Medulla oblongata (tissue), 1 donor: ENCODE results near the gene MYO1C.
"Not testable (repeated sequence)": the region's sequence is repeated elsewhere in the genome, so short reads cannot be mapped to it uniquely, and the experiment has no call there.

ENCODE experiments used
- DNase-seq: peaks from one replicate; pipeline ENCODE4 v3.0.0-alpha.2; 2015; ENCODE audit errors: extremely low spot score

MYO1C gene

GRCh38 chr17:1423456-1424135 is 68.9 kb downstream of the MYO1C start:
- DNase-seq, result no peak

DNA sequence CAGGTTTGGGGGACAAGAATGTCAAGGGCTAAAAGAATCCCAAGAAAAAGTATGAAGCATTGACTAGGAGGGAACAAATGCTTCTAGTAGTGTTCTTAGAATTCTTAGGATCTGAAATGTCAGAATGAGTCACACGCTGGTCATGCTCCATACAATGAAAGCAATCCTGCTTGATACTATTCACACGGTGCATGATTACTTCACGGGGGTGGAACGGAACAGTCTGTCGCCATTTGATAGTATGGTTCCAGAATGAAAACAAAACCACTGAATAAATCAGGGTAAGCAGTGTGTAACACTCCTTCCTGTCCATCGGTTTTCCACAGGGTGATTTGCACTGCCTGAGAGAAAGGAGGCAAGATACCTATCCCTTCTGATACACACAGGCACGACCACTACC is 69.6 kb downstream of the MYO1C start:
- DNase-seq, result no peak

- DNase-seq, result no peak
These were observed 71.0 kb downstream of the MYO1C start for GRCh38 chr17:1421470-1421869.

DNA sequence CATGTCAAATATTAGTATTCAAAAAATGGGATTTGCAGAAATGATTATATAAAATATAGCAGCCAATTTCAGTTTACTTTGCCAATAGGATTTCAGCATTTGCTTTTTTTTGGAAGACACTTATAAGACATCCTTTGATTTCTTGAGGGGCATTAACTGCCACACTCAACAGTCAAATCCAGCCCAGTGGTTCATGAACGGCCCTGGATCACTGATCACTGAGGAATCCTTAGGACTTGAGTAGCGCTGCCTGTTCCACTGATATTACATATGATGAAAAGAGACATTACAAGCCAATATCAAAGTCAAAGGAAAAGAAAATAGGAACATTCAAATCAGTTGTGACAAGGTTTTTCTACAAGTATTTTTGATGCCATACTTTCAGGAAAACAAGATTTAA is 71.5 kb downstream of the MYO1C start:
- DNase-seq, result no peak

DNA sequence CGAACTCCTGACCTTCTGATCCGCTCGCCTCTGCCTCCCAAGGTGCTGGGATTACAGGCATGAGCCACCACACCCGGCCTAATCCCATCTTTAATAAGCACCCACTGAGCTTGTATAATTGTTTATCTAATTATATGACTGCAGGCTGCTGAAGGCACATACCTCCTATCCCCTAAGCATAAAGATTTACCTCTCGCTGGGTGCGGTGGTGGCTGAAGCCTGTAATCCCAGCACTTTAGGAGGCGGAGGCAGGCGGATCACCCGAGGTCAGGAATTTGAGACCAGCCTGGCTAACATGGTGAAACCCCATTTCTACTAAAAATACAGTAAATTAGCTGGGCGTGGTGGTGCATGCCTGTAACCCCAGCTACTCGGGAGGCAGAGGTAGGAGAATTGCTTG is 72.3 kb downstream of the MYO1C start:
- no peak for DNase-seq

GRCh38 chr17:1418476-1418875 is 74.0 kb downstream of the MYO1C start:
- not testable (repeated sequence) for DNase-seq

GRCh38 chr17:1416414-1416813 is 76.1 kb downstream of the MYO1C start:
- no peak for DNase-seq

- no peak for DNase-seq
These were observed 77.9 kb downstream of the MYO1C start for GRCh38 chr17:1414634-1415033.
